HFFc6 (cell line): ENCODE data around the gene RFT1. TPM values are rescaled to one million over a fixed set of nuclear protein-coding genes. Genes with fewer than 3 reads are reported as not detected.

ENCODE experiments used
- DNase-seq: peaks from one replicate; pipeline ENCODE4 v3.0.0-alpha.2; 2018
- H3K27ac Mint-ChIP-seq: 2 replicates; pipeline ENCODE4 v1.8.0; 2020; ENCODE audit warnings: mild to moderate bottlenecking, mixed read lengths
- H3K27me3 Mint-ChIP-seq: 2 replicates; pipeline ENCODE4 v1.8.0; 2021; ENCODE audit warnings: mild to moderate bottlenecking, moderate library complexity, mixed read lengths; ENCODE audit not compliant: insufficient read depth
- H3K36me3 Mint-ChIP-seq: 2 replicates; pipeline ENCODE4 v1.8.0; 2021; ENCODE audit warnings: low read depth, mixed read lengths
- H3K4me1 Mint-ChIP-seq: 2 replicates; pipeline ENCODE4 v1.8.0; 2020; ENCODE audit warnings: low read depth, mixed read lengths
- H3K4me3 Mint-ChIP-seq: 2 replicates; pipeline ENCODE4 v1.8.0; 2020; ENCODE audit warnings: mild to moderate bottlenecking, moderate library complexity, mixed read lengths
- H3K9me3 Mint-ChIP-seq: 2 replicates; pipeline ENCODE4 v1.8.0; 2020; ENCODE audit warnings: mild to moderate bottlenecking, mixed read lengths
- CTCF ChIP-seq: fragments of 200-600 bp; sonication (generic); IDR thresholded peaks from 2 replicates; pipeline ENCODE4 v1.5.0; 2021; ENCODE audit warnings: antibody characterized with exemption, mild to moderate bottlenecking
- total RNA-seq, 6 experiments: library from RNA; stranded (reverse); fragmentation: NEBNext Ultra II Directional; extraction: Animal tissue kit (Norgen Biotek cat#: 25700); gene quantifications; 2 replicates in 1 of 6; 3 replicates in 5 of 6; pipeline ENCODE4 v1.2.3, GENCODE V29; 2021

The RFT1 gene
- total RNA-seq, 6 experiments from 2014 or later: 32.9 to 39.6 (median 34.7) TPM

- DNase-seq: no peak
- Mint-ChIP-seq H3K4me1 (peaks cover 14% of the 10 kb centered on the region), H3K27ac (peak overlapping the region; percentile 68), H3K9me3 (no peaks in the 10 kb centered on the region), H3K4me3 (0 out of 2 replicates have a peak overlapping the region, but pooled peaks have one; percentile 32), H3K36me3 (no peaks in the 10 kb centered on the region), H3K27me3 (peaks cover 7% of the 10 kb centered on the region; the same call in 1 of the 2 replicates)
- no peak for TF ChIP-seq CTCF
Measured at GRCh38 chr3:53084310-53085001, 45.8 kb downstream of the RFT1 start.

- Mint-ChIP-seq H3K4me3 (peak overlapping the region; percentile 32), H3K4me1 (peaks cover 14% of the 10 kb centered on the region), H3K27ac (peak overlapping the region; percentile 68), H3K9me3 (no peaks in the 10 kb centered on the region), H3K27me3 (peaks cover 7% of the 10 kb centered on the region; the same call in 1 of the 2 replicates), H3K36me3 (no peaks in the 10 kb centered on the region)
- TF ChIP-seq CTCF: no peak
- DNase-seq: no peak
Measured at GRCh38 chr3:53083949-53084309, 46.3 kb downstream of the RFT1 start.

GRCh38 chr3:53083521-53083920, 46.7 kb downstream of the RFT1 start:
- Mint-ChIP-seq H3K36me3 (no peaks in the 10 kb centered on the region), H3K27ac (peak overlapping the region; percentile 68), H3K9me3 (no peaks in the 10 kb centered on the region), H3K4me3 (peak overlapping the region; percentile 32), H3K4me1 (peaks cover 14% of the 10 kb centered on the region), H3K27me3 (peaks cover 7% of the 10 kb centered on the region; the same call in 1 of the 2 replicates)
- DNase-seq: peak; percentile 72
- TF ChIP-seq CTCF: no peak

GRCh38 chr3:53082736-53083135, 47.5 kb downstream of the RFT1 start:
- Mint-ChIP-seq H3K27ac (no peak overlapping the region), H3K4me3 (no peak overlapping the region), H3K9me3 (no peaks in the 10 kb centered on the region), H3K4me1 (peaks cover 14% of the 10 kb centered on the region), H3K27me3 (peaks cover 7% of the 10 kb centered on the region; the same call in 1 of the 2 replicates), H3K36me3 (no peaks in the 10 kb centered on the region)
- no peak for DNase-seq
- no peak for TF ChIP-seq CTCF

- Mint-ChIP-seq H3K27me3 (peaks cover 6% of the 10 kb centered on the region; the same call in 1 of the 2 replicates), H3K4me3 (no peak overlapping the region), H3K27ac (no peak overlapping the region), H3K9me3 (no peaks in the 10 kb centered on the region), H3K36me3 (no peaks in the 10 kb centered on the region), H3K4me1 (peaks cover 14% of the 10 kb centered on the region)
- no peak for DNase-seq
- TF ChIP-seq CTCF: no peak
Measured at GRCh38 chr3:53081318-53081717, 48.9 kb downstream of the RFT1 start.
